Measurements from ENCODE around the gene NPEPL1. TPM values are rescaled to one million over a fixed set of nuclear protein-coding genes. Genes with fewer than 3 reads are reported as not detected.

NPEPL1 gene
- total RNA-seq, 1 donor from 2014 or later = 37.6 TPM

DNA sequence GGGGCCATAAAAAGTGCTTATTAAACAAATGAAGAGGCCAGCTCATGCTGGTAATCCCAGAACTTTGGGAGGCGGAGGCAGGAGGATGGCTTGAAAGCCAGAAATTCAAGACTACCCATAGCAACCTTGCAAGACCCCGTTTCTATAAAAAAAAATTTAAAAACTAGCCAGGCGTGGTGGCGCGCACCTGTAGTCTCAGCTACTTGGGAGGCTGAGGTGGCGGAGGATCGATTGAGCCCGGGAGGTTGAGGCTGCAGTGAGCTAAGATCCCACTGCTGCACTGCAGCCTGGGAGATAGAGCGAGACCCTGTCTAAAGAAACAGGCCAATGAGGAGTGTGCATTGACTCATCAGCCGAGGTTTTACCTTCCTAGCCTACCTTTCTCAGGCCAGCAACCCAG, 15.2 kb downstream of the NPEPL1 start:
- no peak overlapping the region for H3K27ac Mint-ChIP-seq (ENCODE audit: unreplicated experiment)
- no peak overlapping the region for H3K4me3 Mint-ChIP-seq (ENCODE audit: unreplicated experiment)
- no peaks in the 10 kb centered on the region for H3K9me3 Mint-ChIP-seq (ENCODE audit: unreplicated experiment)
- H3K4me1 Mint-ChIP-seq (ENCODE audit: unreplicated experiment) = peaks cover 6% of the 10 kb centered on the region
- peaks cover 3% of the 10 kb centered on the region for H3K27me3 Mint-ChIP-seq (ENCODE audit: unreplicated experiment)
- peaks cover 22% of the 10 kb centered on the region for H3K36me3 Mint-ChIP-seq (ENCODE audit: low read depth, unreplicated experiment)
- TF ChIP-seq, protein P1, sequence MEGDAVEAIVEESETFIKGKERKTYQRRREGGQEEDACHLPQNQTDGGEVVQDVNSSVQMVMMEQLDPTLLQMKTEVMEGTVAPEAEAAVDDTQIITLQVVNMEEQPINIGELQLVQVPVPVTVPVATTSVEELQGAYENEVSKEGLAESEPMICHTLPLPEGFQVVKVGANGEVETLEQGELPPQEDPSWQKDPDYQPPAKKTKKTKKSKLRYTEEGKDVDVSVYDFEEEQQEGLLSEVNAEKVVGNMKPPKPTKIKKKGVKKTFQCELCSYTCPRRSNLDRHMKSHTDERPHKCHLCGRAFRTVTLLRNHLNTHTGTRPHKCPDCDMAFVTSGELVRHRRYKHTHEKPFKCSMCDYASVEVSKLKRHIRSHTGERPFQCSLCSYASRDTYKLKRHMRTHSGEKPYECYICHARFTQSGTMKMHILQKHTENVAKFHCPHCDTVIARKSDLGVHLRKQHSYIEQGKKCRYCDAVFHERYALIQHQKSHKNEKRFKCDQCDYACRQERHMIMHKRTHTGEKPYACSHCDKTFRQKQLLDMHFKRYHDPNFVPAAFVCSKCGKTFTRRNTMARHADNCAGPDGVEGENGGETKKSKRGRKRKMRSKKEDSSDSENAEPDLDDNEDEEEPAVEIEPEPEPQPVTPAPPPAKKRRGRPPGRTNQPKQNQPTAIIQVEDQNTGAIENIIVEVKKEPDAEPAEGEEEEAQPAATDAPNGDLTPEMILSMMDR (IDR thresholded peaks at IDR 0.05; ENCODE audit: unreplicated experiment) = no peak
- DNase-seq (ENCODE audit: low spot score) = no peak

DNA sequence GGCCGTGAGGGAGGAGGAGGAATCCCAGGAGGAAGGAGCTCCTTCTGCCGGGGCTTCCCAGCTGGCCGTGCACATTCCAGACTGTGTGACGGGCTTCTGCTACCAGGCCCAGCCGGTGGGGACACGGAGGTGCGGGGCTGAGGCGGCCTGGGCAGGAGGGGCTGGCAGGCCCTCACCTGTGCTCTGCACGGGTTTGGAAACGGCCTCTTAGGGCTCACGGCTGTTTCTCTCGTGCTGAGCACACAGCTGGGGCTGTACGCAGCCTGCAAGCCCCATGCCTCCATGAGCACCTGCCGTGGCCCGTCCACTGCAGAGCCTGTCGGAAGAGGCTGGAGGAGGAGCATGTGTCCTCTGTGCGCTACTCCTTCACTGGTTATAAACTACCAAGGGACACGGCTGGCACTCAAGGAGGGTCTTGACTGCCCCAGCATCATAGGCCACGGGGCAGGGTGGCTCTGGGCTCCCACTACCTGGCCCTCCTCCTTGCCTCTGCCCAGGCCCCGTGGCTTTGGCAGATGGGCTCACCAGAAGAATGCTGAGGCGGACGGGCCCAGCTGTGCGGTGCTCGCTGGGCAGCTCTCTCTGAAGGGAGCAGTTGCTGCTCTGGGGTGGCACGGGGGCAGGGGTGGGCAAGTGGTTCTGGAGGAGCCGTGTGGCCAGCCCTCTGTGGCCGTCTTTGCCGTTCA, 15.8 kb downstream of the NPEPL1 start:
- no peaks in the 10 kb centered on the region for H3K9me3 Mint-ChIP-seq (ENCODE audit: unreplicated experiment)
- TF ChIP-seq, protein P1 (IDR thresholded peaks at IDR 0.05; ENCODE audit: unreplicated experiment) = no peak
- H3K27ac Mint-ChIP-seq (ENCODE audit: unreplicated experiment) = no peak overlapping the region
- no peak overlapping the region for H3K4me3 Mint-ChIP-seq (ENCODE audit: unreplicated experiment)
- peaks cover 3% of the 10 kb centered on the region for H3K27me3 Mint-ChIP-seq (ENCODE audit: unreplicated experiment)
- peaks cover 6% of the 10 kb centered on the region for H3K4me1 Mint-ChIP-seq (ENCODE audit: unreplicated experiment)
- DNase-seq (ENCODE audit: low spot score) = peak; percentile 3
- H3K36me3 Mint-ChIP-seq (ENCODE audit: low read depth, unreplicated experiment) = peaks cover 16% of the 10 kb centered on the region

DNA sequence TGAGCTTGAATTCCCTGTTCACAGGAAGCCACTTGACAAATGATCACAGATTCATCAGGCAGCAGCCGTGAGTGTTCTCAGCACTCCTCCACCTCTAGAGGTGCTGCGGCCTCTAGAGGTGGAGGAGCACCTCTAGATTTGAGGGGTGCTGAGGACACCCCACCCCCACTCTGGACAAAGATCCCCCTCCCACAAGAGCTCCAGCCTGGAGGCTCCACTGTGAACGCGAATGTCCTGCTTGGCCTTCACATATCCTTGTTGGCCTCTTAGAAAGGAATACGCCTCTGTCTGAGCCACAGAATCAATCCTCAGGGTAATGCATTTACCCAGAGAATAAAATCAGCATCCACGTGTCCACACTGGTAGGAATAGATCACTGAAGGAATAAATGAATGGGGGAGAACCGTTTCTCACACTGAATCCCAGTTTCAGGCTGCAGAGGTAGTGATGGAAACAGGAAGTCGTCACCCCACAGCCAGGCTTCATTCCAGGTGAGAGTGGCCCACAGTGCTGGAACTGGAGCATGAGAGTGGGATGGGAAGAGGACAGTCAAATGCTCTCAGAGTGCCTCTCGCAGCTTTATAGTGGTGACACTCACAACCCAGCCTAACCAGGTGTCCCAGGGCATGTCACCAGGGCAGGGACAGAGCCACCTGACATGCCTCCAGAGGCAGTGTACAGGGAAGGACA, 16.6 kb downstream of the NPEPL1 start:
- Mint-ChIP-seq H3K36me3 (ENCODE audit: low read depth, unreplicated experiment) (peaks cover 10% of the 10 kb centered on the region), H3K4me1 (ENCODE audit: unreplicated experiment) (peaks cover 6% of the 10 kb centered on the region), H3K4me3 (ENCODE audit: unreplicated experiment) (no peak overlapping the region), H3K27ac (ENCODE audit: unreplicated experiment) (no peak overlapping the region), H3K27me3 (ENCODE audit: unreplicated experiment) (peaks cover 3% of the 10 kb centered on the region), H3K9me3 (ENCODE audit: unreplicated experiment) (no peaks in the 10 kb centered on the region)
- DNase-seq (ENCODE audit: low spot score) = no peak
- TF ChIP-seq, protein P1 (IDR thresholded peaks at IDR 0.05; ENCODE audit: unreplicated experiment) = no peak

DNA sequence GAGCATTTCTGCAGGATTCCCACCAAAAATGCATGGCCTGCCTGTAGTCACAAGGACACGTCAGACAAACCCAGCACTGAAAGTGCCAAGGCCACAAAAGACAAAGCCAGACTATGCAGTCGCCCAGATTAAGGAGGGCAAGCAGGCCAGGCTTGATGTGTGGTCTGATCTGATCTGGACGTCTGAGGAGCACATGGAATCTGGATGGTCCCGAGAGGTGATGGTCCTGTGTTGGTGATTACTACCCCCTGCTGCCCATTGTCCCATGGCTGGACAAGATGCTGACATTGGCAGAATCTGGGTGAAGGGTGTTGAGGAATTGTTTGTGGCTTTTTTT, 17.1 kb downstream of the NPEPL1 start:
- peaks cover 6% of the 10 kb centered on the region for H3K4me1 Mint-ChIP-seq (ENCODE audit: unreplicated experiment)
- no peaks in the 10 kb centered on the region for H3K9me3 Mint-ChIP-seq (ENCODE audit: unreplicated experiment)
- peaks cover 6% of the 10 kb centered on the region for H3K36me3 Mint-ChIP-seq (ENCODE audit: low read depth, unreplicated experiment)
- H3K4me3 Mint-ChIP-seq (ENCODE audit: unreplicated experiment) = no peak overlapping the region
- peaks cover 3% of the 10 kb centered on the region for H3K27me3 Mint-ChIP-seq (ENCODE audit: unreplicated experiment)
- TF ChIP-seq, protein P1 (IDR thresholded peaks at IDR 0.05; ENCODE audit: unreplicated experiment) = no peak
- H3K27ac Mint-ChIP-seq (ENCODE audit: unreplicated experiment) = no peak overlapping the region
- no peak for DNase-seq (ENCODE audit: low spot score)

Measured in endothelial cell (in vitro differentiated cells).